Measurements from ENCODE around the gene ASNSD1.

Gene ASNSD1

DNA sequence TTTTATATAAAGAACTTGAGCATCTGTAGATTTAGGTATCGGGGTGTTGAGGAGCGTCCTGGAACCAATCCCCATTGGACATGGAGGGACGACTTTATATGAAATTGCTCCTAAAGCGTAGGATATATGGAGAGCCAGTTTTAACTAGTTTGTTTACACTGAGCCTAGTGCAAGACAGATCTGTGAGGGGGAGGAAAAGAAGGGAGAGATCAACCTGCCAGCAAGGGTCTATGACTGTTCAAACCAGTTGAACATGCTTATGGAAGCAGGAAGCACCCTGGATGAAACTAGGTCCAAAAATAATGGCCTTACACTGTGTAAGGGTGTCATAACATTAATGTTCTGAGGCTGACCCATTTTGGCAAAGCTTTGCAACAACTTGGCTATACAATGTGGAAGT lies 46.7 kb upstream of the ASNSD1 start:
- Histone ChIP-seq H3K4me3 (ENCODE audit: low read length, poor library complexity, severe bottlenecking) (no peak overlapping the region), H3K9me2 (replicated peaks; ENCODE audit: low read depth, low read length) (no peaks in the 10 kb centered on the region; the same call in 1 of the 2 replicates), H3K9me3 (ENCODE audit: insufficient read depth, low read depth, low read length) (no peaks in the 10 kb centered on the region), H3K79me2 (ENCODE audit: insufficient read depth, low read length) (no peaks in the 10 kb centered on the region), H3F3A (ENCODE audit: low read depth) (no peaks in the 10 kb centered on the region), H3K36me3 (ENCODE audit: insufficient read depth, low read length) (no peaks in the 10 kb centered on the region), H3K4me1 (ENCODE audit: insufficient read depth, low read length, poor library complexity, severe bottlenecking) (peaks cover 12% of the 10 kb centered on the region), H2AFZ (ENCODE audit: low read length) (no peak overlapping the region), H3K4me2 (ENCODE audit: low read depth, low read length, poor library complexity, severe bottlenecking) (no peak overlapping the region), H4K20me1 (ENCODE audit: insufficient read depth, low read length, poor library complexity, severe bottlenecking) (no peaks in the 10 kb centered on the region), H3K9ac (ENCODE audit: low read depth, low read length, poor library complexity, severe bottlenecking) (no peak overlapping the region), H3K27me3 (ENCODE audit: insufficient read depth, low read length, poor library complexity, severe bottlenecking) (no peaks in the 10 kb centered on the region)
- no peak for TF ChIP-seq EZH2phosphoT487 (IDR thresholded peaks at IDR 0.05; ENCODE audit: borderline replicate concordance)
- TF ChIP-seq, protein P1, sequence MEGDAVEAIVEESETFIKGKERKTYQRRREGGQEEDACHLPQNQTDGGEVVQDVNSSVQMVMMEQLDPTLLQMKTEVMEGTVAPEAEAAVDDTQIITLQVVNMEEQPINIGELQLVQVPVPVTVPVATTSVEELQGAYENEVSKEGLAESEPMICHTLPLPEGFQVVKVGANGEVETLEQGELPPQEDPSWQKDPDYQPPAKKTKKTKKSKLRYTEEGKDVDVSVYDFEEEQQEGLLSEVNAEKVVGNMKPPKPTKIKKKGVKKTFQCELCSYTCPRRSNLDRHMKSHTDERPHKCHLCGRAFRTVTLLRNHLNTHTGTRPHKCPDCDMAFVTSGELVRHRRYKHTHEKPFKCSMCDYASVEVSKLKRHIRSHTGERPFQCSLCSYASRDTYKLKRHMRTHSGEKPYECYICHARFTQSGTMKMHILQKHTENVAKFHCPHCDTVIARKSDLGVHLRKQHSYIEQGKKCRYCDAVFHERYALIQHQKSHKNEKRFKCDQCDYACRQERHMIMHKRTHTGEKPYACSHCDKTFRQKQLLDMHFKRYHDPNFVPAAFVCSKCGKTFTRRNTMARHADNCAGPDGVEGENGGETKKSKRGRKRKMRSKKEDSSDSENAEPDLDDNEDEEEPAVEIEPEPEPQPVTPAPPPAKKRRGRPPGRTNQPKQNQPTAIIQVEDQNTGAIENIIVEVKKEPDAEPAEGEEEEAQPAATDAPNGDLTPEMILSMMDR (conservative IDR thresholded peaks at IDR 0.05; ENCODE audit: low read length): no peak

DNA sequence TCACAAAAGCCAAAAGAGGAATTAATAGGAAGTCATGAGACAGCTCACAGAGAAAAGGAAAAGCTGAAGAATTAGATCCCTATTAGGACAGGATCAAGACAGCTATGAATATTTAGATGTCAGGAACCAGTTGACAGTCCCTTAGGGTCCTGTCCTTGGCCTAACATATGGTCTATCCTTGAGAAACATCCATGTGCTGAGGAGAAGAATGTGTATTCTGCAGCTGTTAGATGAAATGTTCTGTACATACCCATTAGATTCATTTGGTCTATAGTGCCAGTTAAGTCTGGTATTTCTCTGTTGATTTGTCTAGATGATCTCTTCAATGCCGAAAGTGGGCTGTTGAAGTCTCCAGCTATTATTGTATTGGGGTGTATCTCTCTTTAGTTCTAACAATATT lies 43.1 kb upstream of the ASNSD1 start:
- H3F3A ChIP-seq (ENCODE audit: low read depth): no peaks in the 10 kb centered on the region

GRCh38 chr2:189621781-189622180 lies 39.5 kb upstream of the ASNSD1 start:
- Histone ChIP-seq H3K4me3 (ENCODE audit: low read length, poor library complexity, severe bottlenecking) (no peak overlapping the region), H3K27me3 (ENCODE audit: insufficient read depth, low read length, poor library complexity, severe bottlenecking) (no peaks in the 10 kb centered on the region), H3K9me3 (ENCODE audit: insufficient read depth, low read depth, low read length) (no peaks in the 10 kb centered on the region), H3F3A (ENCODE audit: low read depth) (no peaks in the 10 kb centered on the region), H3K4me2 (ENCODE audit: low read depth, low read length, poor library complexity, severe bottlenecking) (no peak overlapping the region), H3K4me1 (ENCODE audit: insufficient read depth, low read length, poor library complexity, severe bottlenecking) (peaks cover 8% of the 10 kb centered on the region), H4K20me1 (ENCODE audit: insufficient read depth, low read length, poor library complexity, severe bottlenecking) (no peaks in the 10 kb centered on the region), H3K79me2 (ENCODE audit: insufficient read depth, low read length) (no peaks in the 10 kb centered on the region), H3K9ac (ENCODE audit: low read depth, low read length, poor library complexity, severe bottlenecking) (no peak overlapping the region), H3K36me3 (ENCODE audit: insufficient read depth, low read length) (no peaks in the 10 kb centered on the region), H3K9me2 (replicated peaks; ENCODE audit: low read depth, low read length) (no peaks in the 10 kb centered on the region; the same call in 1 of the 2 replicates), H2AFZ (ENCODE audit: low read length) (no peak overlapping the region)
- TF ChIP-seq EZH2phosphoT487 (IDR thresholded peaks at IDR 0.05; ENCODE audit: borderline replicate concordance): no peak
- TF ChIP-seq, protein P1 (conservative IDR thresholded peaks at IDR 0.05; ENCODE audit: low read length): no peak

More for the DNA sequence above, 43.1 kb upstream of the ASNSD1 start:
- TF ChIP-seq EZH2phosphoT487 (IDR thresholded peaks at IDR 0.05; ENCODE audit: borderline replicate concordance): no peak
- TF ChIP-seq, protein P1 (conservative IDR thresholded peaks at IDR 0.05; ENCODE audit: low read length): no peak
- Histone ChIP-seq H3K27me3 (ENCODE audit: insufficient read depth, low read length, poor library complexity, severe bottlenecking) (no peaks in the 10 kb centered on the region), H2AFZ (ENCODE audit: low read length) (no peak overlapping the region), H4K20me1 (ENCODE audit: insufficient read depth, low read length, poor library complexity, severe bottlenecking) (no peaks in the 10 kb centered on the region), H3K9me2 (replicated peaks; ENCODE audit: low read depth, low read length) (no peaks in the 10 kb centered on the region; the same call in 1 of the 2 replicates), H3K9ac (ENCODE audit: low read depth, low read length, poor library complexity, severe bottlenecking) (no peak overlapping the region), H3K79me2 (ENCODE audit: insufficient read depth, low read length) (no peaks in the 10 kb centered on the region), H3K9me3 (ENCODE audit: insufficient read depth, low read depth, low read length) (no peaks in the 10 kb centered on the region), H3K36me3 (ENCODE audit: insufficient read depth, low read length) (no peaks in the 10 kb centered on the region), H3K4me3 (ENCODE audit: low read length, poor library complexity, severe bottlenecking) (no peak overlapping the region), H3K4me1 (ENCODE audit: insufficient read depth, low read length, poor library complexity, severe bottlenecking) (no peaks in the 10 kb centered on the region), H3K4me2 (ENCODE audit: low read depth, low read length, poor library complexity, severe bottlenecking) (no peak overlapping the region)

Measured in Loucy (cell line).